Activated B cell treated with CpG ODN at 0.5 μM for 24 hours (primary cell): ENCODE measurements around the gene CAMK2D. TPM values are rescaled to one million over a fixed set of nuclear protein-coding genes. Genes with fewer than 3 reads are reported as not detected.

ENCODE experiments used
- ATAC-seq: fragments of 200-7000 bp; cut with Tn5 transposase; one replicate; pipeline ENCODE4 v1.10.0; 2021; ENCODE audit warnings: low read depth, mild to moderate bottlenecking, moderate library complexity
- CTCF ChIA-PET: fragments of 350-600 bp; sonication (Branson Sonifier 250); formaldehyde crosslinking; loops from one replicate; lab custom pipeline; 2021; ENCODE audit warnings: antibody characterized with exemption; lab: Charles Lee
- POLR2A ChIA-PET: fragments of 350-600 bp; sonication (Branson Sonifier 250); formaldehyde crosslinking; loops from one replicate; lab custom pipeline; 2021; ENCODE audit warnings: antibody characterized with exemption; lab: Charles Lee
- DNase-seq: peaks from one replicate; pipeline ENCODE4 v3.0.0; 2022
- H3K27ac Mint-ChIP-seq: one replicate; pipeline ENCODE4 v1.8.0; 2020; ENCODE audit warnings: mixed read lengths
- H3K27me3 Mint-ChIP-seq: one replicate; pipeline ENCODE4 v1.8.0; 2021; ENCODE audit warnings: mixed read lengths
- H3K36me3 Mint-ChIP-seq: one replicate; pipeline ENCODE4 v1.8.0; 2021; ENCODE audit warnings: low read depth, mixed read lengths
- H3K4me1 Mint-ChIP-seq: one replicate; pipeline ENCODE4 v1.8.0; 2021; ENCODE audit warnings: mixed read lengths
- H3K4me3 Mint-ChIP-seq: one replicate; pipeline ENCODE4 v1.8.0; 2020; ENCODE audit warnings: mild to moderate bottlenecking, mixed read lengths
- H3K9me3 Mint-ChIP-seq: one replicate; pipeline ENCODE4 v1.8.0; 2020; ENCODE audit warnings: mixed read lengths
- intact Hi-C: fragments of 100-400 bp; cut with micrococcal nuclease; formaldehyde crosslinking; loops from one replicate; pipeline ENCODE4 v1.15.1; 2024
- total RNA-seq: library from RNA; stranded (reverse); gene quantifications from 2 replicates; pipeline ENCODE4 v1.2.3, GENCODE V29; 2022
- TF ChIP-seq, protein P1 (sequence below): fragments of 200-600 bp; IDR thresholded peaks from one replicate; pipeline ENCODE4 v1.8.0; 2022; ENCODE audit warnings: antibody characterized with exemption, mild to moderate bottlenecking

The CAMK2D gene
- total RNA-seq, 1 donor from 2014 or later: 72.9 TPM

DNA sequence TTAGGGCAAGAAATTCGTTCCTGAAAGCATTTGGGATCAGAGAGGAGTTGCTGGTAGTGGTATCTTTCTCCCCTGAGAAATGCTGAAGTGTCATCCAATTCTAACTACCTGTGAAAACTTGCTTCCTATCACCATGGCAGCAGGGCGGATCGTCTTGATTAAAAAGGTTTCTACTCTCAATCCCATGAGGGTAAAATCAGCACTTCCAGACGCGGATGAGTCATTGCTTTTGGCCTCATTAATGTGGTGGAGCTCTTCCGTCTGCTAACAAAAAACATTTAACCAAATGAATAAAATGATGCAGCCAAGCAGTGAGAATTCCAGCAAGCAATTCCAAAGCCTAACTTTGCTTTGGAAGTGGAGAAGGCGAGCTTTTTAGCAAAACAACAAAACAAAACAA, 325.6 kb downstream of the CAMK2D start:
- no peaks in the 10 kb centered on the region for H3K9me3 Mint-ChIP-seq
- no peak for ATAC-seq
- ChIA-PET POLR2A (no interaction called here), CTCF (no interaction called here)
- no peaks in the 10 kb centered on the region for H3K36me3 Mint-ChIP-seq
- H3K27me3 Mint-ChIP-seq: peaks cover 9% of the 10 kb centered on the region
- TF ChIP-seq, protein P1, sequence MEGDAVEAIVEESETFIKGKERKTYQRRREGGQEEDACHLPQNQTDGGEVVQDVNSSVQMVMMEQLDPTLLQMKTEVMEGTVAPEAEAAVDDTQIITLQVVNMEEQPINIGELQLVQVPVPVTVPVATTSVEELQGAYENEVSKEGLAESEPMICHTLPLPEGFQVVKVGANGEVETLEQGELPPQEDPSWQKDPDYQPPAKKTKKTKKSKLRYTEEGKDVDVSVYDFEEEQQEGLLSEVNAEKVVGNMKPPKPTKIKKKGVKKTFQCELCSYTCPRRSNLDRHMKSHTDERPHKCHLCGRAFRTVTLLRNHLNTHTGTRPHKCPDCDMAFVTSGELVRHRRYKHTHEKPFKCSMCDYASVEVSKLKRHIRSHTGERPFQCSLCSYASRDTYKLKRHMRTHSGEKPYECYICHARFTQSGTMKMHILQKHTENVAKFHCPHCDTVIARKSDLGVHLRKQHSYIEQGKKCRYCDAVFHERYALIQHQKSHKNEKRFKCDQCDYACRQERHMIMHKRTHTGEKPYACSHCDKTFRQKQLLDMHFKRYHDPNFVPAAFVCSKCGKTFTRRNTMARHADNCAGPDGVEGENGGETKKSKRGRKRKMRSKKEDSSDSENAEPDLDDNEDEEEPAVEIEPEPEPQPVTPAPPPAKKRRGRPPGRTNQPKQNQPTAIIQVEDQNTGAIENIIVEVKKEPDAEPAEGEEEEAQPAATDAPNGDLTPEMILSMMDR: no peak
- no peaks in the 10 kb centered on the region for H3K4me1 Mint-ChIP-seq
- H3K4me3 Mint-ChIP-seq: no peak overlapping the region
- no peak for DNase-seq
- intact Hi-C loops: no loop called here
- H3K27ac Mint-ChIP-seq: no peak overlapping the region

DNA sequence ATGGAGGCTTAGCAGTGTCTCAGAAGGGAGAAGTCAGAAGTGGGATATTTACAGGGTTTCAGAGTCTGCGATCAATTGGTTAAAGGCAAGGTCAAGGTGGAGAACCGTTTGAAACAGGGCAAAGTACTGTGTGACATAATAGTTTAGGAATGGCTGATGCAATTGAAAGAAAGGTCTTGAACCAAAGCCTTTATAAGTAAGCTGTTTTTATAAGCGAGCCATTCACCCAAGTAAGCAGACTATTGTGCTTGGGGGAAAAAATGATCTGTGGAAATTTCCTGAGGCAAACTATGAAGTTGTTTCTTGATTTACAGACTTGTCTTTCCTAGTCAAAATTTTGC, 327.3 kb downstream of the CAMK2D start:
- CTCF ChIA-PET: interaction anchor here (0.7 kb wide), 1 partner anchor 196 kb away, joined by 3 read pairs; no protein-coding TSS in a partner anchor
- Mint-ChIP-seq H3K27me3 (peaks cover 12% of the 10 kb centered on the region), H3K9me3 (no peaks in the 10 kb centered on the region), H3K4me3 (no peak overlapping the region), H3K36me3 (no peaks in the 10 kb centered on the region), H3K27ac (no peak overlapping the region), H3K4me1 (no peaks in the 10 kb centered on the region)
- DNase-seq (no peak), ATAC-seq (no peak)
- intact Hi-C loops: no loop called here
- POLR2A ChIA-PET: no interaction called here
- TF ChIP-seq, protein P1: no peak

DNA sequence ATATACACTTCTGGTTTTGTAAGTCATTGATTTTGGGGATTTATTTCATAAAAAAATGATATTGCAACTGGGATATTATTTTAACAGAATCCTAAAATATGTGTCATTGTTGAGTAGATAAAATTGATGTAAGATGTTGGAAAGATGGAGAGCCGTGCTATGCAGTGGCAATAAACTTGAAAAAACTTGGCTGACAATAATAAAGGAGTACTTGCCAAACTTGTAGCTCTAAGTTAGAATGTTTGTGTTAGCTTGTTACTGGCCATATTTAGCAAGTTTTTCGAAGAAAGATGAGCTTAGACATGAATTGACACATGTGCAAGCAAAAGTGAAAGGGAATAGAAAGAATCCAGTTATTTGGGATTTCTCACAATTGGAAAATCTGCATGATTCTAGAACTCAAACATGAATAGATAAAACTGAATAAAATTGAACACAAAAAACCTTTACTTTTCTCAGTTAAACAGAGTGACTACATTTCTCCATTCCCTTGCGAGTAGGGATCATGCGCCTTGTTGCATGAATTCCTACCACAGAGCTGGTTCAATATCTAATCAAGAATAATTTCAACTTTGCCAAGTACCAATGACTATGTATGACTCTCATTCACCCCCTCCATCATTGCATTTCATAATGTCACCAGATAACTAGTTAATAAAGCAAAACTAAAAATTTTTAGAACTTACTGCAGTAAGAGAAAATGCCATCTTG, 327.8 kb downstream of the CAMK2D start:
- Mint-ChIP-seq H3K9me3 (no peaks in the 10 kb centered on the region), H3K4me3 (no peak overlapping the region), H3K4me1 (no peaks in the 10 kb centered on the region), H3K36me3 (no peaks in the 10 kb centered on the region), H3K27me3 (peaks cover 12% of the 10 kb centered on the region), H3K27ac (no peak overlapping the region)
- DNase-seq (no peak), ATAC-seq (no peak)
- CTCF ChIA-PET: no interaction called here
- TF ChIP-seq, protein P1: no peak
- intact Hi-C loops: no loop called here
- POLR2A ChIA-PET: no interaction called here

DNA sequence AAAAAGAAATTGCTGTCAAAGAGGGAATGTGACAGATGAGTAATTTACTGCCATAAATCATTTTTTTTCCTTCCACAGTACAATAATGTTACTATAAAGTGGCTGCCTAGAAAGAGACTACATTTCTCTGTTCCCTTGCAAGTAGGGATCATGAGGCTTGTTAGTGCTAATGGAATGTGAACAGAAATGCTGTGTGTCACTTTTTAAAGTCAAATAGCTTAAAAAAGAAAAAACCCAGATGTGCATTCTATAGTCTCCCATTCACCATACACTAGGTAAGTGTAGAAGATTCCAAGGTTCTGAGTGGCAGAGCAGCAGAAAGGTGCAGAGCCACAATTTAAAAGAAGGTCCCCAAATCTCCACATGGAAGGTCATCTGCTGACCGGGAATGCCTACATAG, 328.4 kb downstream of the CAMK2D start:
- CTCF ChIA-PET: no interaction called here
- Mint-ChIP-seq H3K27ac (no peak overlapping the region), H3K9me3 (no peaks in the 10 kb centered on the region), H3K27me3 (peaks cover 12% of the 10 kb centered on the region), H3K36me3 (no peaks in the 10 kb centered on the region), H3K4me1 (no peaks in the 10 kb centered on the region), H3K4me3 (no peak overlapping the region)
- intact Hi-C loops: no loop called here
- ATAC-seq (no peak), DNase-seq (no peak)
- TF ChIP-seq, protein P1: no peak
- POLR2A ChIA-PET: no interaction called here

DNA sequence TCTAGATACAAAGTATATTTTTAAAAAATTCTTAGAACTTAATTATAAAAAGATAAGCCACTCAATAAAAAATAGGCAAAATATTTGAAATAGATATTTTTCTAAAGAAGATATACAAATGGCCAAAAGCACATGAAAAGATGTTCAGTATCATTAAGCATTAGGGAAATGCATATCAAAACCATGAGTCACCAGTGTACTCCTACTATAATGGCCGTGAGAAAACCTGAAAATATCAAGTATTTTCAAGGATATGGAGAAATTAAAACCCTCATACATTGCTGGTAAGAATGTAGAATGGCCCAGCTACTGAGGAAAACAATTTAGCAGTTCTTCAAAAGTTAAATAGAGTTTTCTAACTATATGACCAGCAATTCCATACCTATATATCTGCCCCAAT, 337.9 kb downstream of the CAMK2D start:
- ATAC-seq (no peak), DNase-seq (no peak)
- Mint-ChIP-seq H3K36me3 (peaks cover 1% of the 10 kb centered on the region), H3K4me1 (no peaks in the 10 kb centered on the region), H3K4me3 (no peak overlapping the region), H3K27ac (no peak overlapping the region), H3K27me3 (no peaks in the 10 kb centered on the region), H3K9me3 (peaks cover 17% of the 10 kb centered on the region)
- CTCF ChIA-PET: no interaction called here
- intact Hi-C loops: no loop called here
- TF ChIP-seq, protein P1: no peak
- POLR2A ChIA-PET: no interaction called here
